Astrocyte (in vitro differentiated cells and primary cell): ENCODE results near the gene RNF125. TPM values are rescaled to one million over a fixed set of nuclear protein-coding genes. Genes with fewer than 3 reads are reported as not detected.

Source experiments
- DNase-seq: peaks from one replicate; pipeline ENCODE4 v3.0.0-alpha.2; 2010; ENCODE audit warnings: low read depth
- FAIRE-seq: peaks from 2 replicates; lab custom pipeline; 2011; peaks lifted over from hg19 to GRCh38; lab: Jason Lieb, UNC
- H2AFZ ChIP-seq: 2 replicates; pipeline ENCODE4 v1.6.0; 2012; ENCODE audit warnings: low read depth, low read length, inconsistent platforms
- H3K27ac ChIP-seq: 2 replicates; pipeline ENCODE4 v1.5.1; 2011; ENCODE audit warnings: low read depth, low read length, inconsistent platforms
- H3K27me3 ChIP-seq: 2 replicates; pipeline ENCODE4 v1.6.0; 2011; ENCODE audit warnings: low read length, inconsistent platforms; ENCODE audit not compliant: insufficient read depth
- H3K36me3 ChIP-seq: 2 replicates; pipeline ENCODE4 v1.5.1; 2011; ENCODE audit warnings: low read length, inconsistent platforms; ENCODE audit not compliant: insufficient read depth
- H3K4me1 ChIP-seq: 2 replicates; pipeline ENCODE4 v1.5.1; 2011; ENCODE audit warnings: low read length, inconsistent platforms; ENCODE audit not compliant: insufficient read depth
- H3K4me2 ChIP-seq: 2 replicates; pipeline ENCODE4 v1.6.0; 2012; ENCODE audit warnings: low read length, inconsistent platforms
- H3K4me3 ChIP-seq: 2 replicates; pipeline ENCODE4 v1.5.1; 2011; ENCODE audit warnings: low read depth, mild to moderate bottlenecking, low read length, inconsistent platforms; ENCODE audit not compliant: insufficient read depth
- H3K79me2 ChIP-seq: 2 replicates; pipeline ENCODE4 v1.6.0; 2012; ENCODE audit warnings: mild to moderate bottlenecking, low read length, inconsistent platforms; ENCODE audit not compliant: insufficient read depth
- H3K9ac ChIP-seq: 2 replicates; pipeline ENCODE4 v1.6.0; 2012; ENCODE audit warnings: mild to moderate bottlenecking, low read length, inconsistent platforms
- H3K9me3 ChIP-seq: 2 replicates; pipeline ENCODE4 v1.5.1; 2012; ENCODE audit warnings: low read depth, mild to moderate bottlenecking, low read length, inconsistent platforms; ENCODE audit not compliant: insufficient read depth
- H4K20me1 ChIP-seq: 2 replicates; pipeline ENCODE4 v1.6.0; 2012; ENCODE audit warnings: low read length, inconsistent platforms; ENCODE audit not compliant: insufficient read depth
- H3K27ac Mint-ChIP-seq: one replicate; pipeline ENCODE4 v1.8.0; 2021; ENCODE audit warnings: mild to moderate bottlenecking, mixed read lengths; ENCODE audit not compliant: unreplicated experiment
- H3K27me3 Mint-ChIP-seq: one replicate; pipeline ENCODE4 v1.8.0; 2021; ENCODE audit warnings: low read depth, mixed read lengths; ENCODE audit not compliant: unreplicated experiment
- H3K36me3 Mint-ChIP-seq: one replicate; pipeline ENCODE4 v1.8.0; 2021; ENCODE audit warnings: low read depth, mixed read lengths; ENCODE audit not compliant: unreplicated experiment
- H3K4me1 Mint-ChIP-seq: one replicate; pipeline ENCODE4 v1.8.0; 2021; ENCODE audit warnings: low read depth, mixed read lengths; ENCODE audit not compliant: unreplicated experiment
- H3K4me3 Mint-ChIP-seq: one replicate; pipeline ENCODE4 v1.8.0; 2021; ENCODE audit warnings: mild to moderate bottlenecking, moderate library complexity, mixed read lengths; ENCODE audit not compliant: unreplicated experiment
- H3K9me3 Mint-ChIP-seq: one replicate; pipeline ENCODE4 v1.8.0; 2021; ENCODE audit warnings: mild to moderate bottlenecking, mixed read lengths; ENCODE audit not compliant: unreplicated experiment
- CTCF ChIP-seq: IDR thresholded peaks from 2 replicates; pipeline ENCODE4 v1.5.1; 2011; ENCODE audit warnings: low read depth, mild to moderate bottlenecking, inconsistent platforms, low read length, moderate library complexity; ENCODE audit not compliant: insufficient read depth
- EZH2 ChIP-seq: IDR thresholded peaks from 2 replicates; pipeline ENCODE4 v1.6.1; 2012; ENCODE audit warnings: mild to moderate bottlenecking, low read length, inconsistent platforms; ENCODE audit not compliant: insufficient read depth
- total RNA-seq: library from RNA; stranded (reverse); gene quantifications from 2 replicates; pipeline ENCODE4 v1.2.1, GENCODE V29; 2021

RNF125 gene
- total RNA-seq, 1 donor from 2014 or later = 1.9 TPM

- peaks cover 20% of the 10 kb centered on the region for H3K9me3 ChIP-seq
- H2AFZ ChIP-seq = no peak overlapping the region
- no peak overlapping the region for H3K4me3 Mint-ChIP-seq
- no peaks in the 10 kb centered on the region for H3K79me2 ChIP-seq
- no peaks in the 10 kb centered on the region for H3K27me3 Mint-ChIP-seq
- no peak overlapping the region for H3K9ac ChIP-seq
- no peak overlapping the region for H3K4me2 ChIP-seq
- no peak overlapping the region for H3K27ac Mint-ChIP-seq
- H3K4me1 Mint-ChIP-seq = no peaks in the 10 kb centered on the region
- H3K9me3 Mint-ChIP-seq = peaks cover 28% of the 10 kb centered on the region
- TF ChIP-seq EZH2 (no peak), CTCF (no peak)
- DNase-seq (no peak), FAIRE-seq (no peak)
- H4K20me1 ChIP-seq = no peaks in the 10 kb centered on the region
- H3K27me3 ChIP-seq = no peaks in the 10 kb centered on the region
- no peaks in the 10 kb centered on the region for H3K36me3 ChIP-seq
- H3K27ac ChIP-seq = no peak overlapping the region
- H3K4me3 ChIP-seq = no peak overlapping the region
- peaks cover 4% of the 10 kb centered on the region for H3K36me3 Mint-ChIP-seq
- H3K4me1 ChIP-seq = no peaks in the 10 kb centered on the region
Measured at GRCh38 chr18:31978616-31979015, 40.0 kb upstream of the RNF125 start.

- Mint-ChIP-seq H3K4me1 (no peaks in the 10 kb centered on the region), H3K27ac (no peak overlapping the region), H3K4me3 (no peak overlapping the region), H3K36me3 (peaks cover 4% of the 10 kb centered on the region), H3K27me3 (no peaks in the 10 kb centered on the region), H3K9me3 (peaks cover 21% of the 10 kb centered on the region)
- Histone ChIP-seq H3K27me3 (no peaks in the 10 kb centered on the region), H4K20me1 (no peaks in the 10 kb centered on the region), H3K4me1 (no peaks in the 10 kb centered on the region), H3K27ac (no peak overlapping the region), H3K36me3 (no peaks in the 10 kb centered on the region), H2AFZ (no peak overlapping the region), H3K79me2 (no peaks in the 10 kb centered on the region), H3K9ac (no peak overlapping the region), H3K9me3 (peaks cover 12% of the 10 kb centered on the region), H3K4me2 (no peak overlapping the region), H3K4me3 (no peak overlapping the region)
- no peak for TF ChIP-seq EZH2
- no peak for TF ChIP-seq CTCF
- FAIRE-seq = no peak
- no peak for DNase-seq
Measured at GRCh38 chr18:31979714-31980113, 38.9 kb upstream of the RNF125 start.

- TF ChIP-seq EZH2 = no peak
- TF ChIP-seq CTCF = no peak
- FAIRE-seq (no peak), DNase-seq (no peak)
- H3K4me1 ChIP-seq = no peaks in the 10 kb centered on the region
- H3K79me2 ChIP-seq = no peaks in the 10 kb centered on the region
- peaks cover 7% of the 10 kb centered on the region for H3K9me3 ChIP-seq
- no peak overlapping the region for H3K4me3 ChIP-seq
- Mint-ChIP-seq H3K4me1 (no peaks in the 10 kb centered on the region), H3K36me3 (peaks cover 4% of the 10 kb centered on the region), H3K27ac (no peak overlapping the region), H3K27me3 (no peaks in the 10 kb centered on the region), H3K4me3 (no peak overlapping the region), H3K9me3 (peaks cover 18% of the 10 kb centered on the region)
- no peaks in the 10 kb centered on the region for H3K36me3 ChIP-seq
- no peak overlapping the region for H3K27ac ChIP-seq
- no peak overlapping the region for H2AFZ ChIP-seq
- H3K4me2 ChIP-seq = no peak overlapping the region
- H3K27me3 ChIP-seq = no peaks in the 10 kb centered on the region
- no peak overlapping the region for H3K9ac ChIP-seq
- no peaks in the 10 kb centered on the region for H4K20me1 ChIP-seq
Measured at GRCh38 chr18:31980863-31981262, 37.8 kb upstream of the RNF125 start.
